MM.1S (cell line): ENCODE measurements around the gene TGFB1.
"Not testable (repeated sequence)": the region's sequence is repeated elsewhere in the genome, so short reads cannot be mapped to it uniquely, and the experiment has no call there.

Experiments used
- DNase-seq: peaks from one replicate; pipeline ENCODE4 v3.0.0-alpha.2; 2015
- H2AFZ ChIP-seq: fragments of 300-600 bp; sonication (generic); 2 replicates; pipeline ENCODE4 v1.6.0; 2016; ENCODE audit warnings: antibody characterized with exemption, low read length
- H3F3A ChIP-seq: fragments of 300-600 bp; sonication (generic); 2 replicates; pipeline ENCODE4 v1.6.1; 2016; ENCODE audit warnings: mild to moderate bottlenecking, antibody characterized with exemption, low read length, moderate library complexity, mixed read lengths; ENCODE audit not compliant: insufficient read depth
- H3K27ac ChIP-seq: fragments of 300-600 bp; sonication (generic); 2 replicates; pipeline ENCODE4 v1.5.1; 2016; ENCODE audit warnings: mild to moderate bottlenecking, low read length
- H3K27me3 ChIP-seq: fragments of 300-600 bp; sonication (generic); replicated peaks from 2 replicates; pipeline ENCODE4 v1.6.0; 2016; ENCODE audit warnings: low read length; ENCODE audit not compliant: insufficient read depth
- H3K36me3 ChIP-seq: fragments of 300-600 bp; sonication (generic); replicated peaks from 2 replicates; pipeline ENCODE4 v1.6.1; 2016; ENCODE audit warnings: mild to moderate bottlenecking, low read length, mixed read lengths; ENCODE audit not compliant: insufficient read depth
- H3K4me1 ChIP-seq: fragments of 300-600 bp; sonication (generic); 2 replicates; pipeline ENCODE4 v1.6.1; 2016; ENCODE audit warnings: low read length, mixed read lengths
- H3K4me2 ChIP-seq: fragments of 300-600 bp; sonication (generic); 2 replicates; pipeline ENCODE4 v1.6.0; 2016; ENCODE audit warnings: low read depth, low read length
- H3K4me3 ChIP-seq: fragments of 300-600 bp; sonication (generic); 2 replicates; pipeline ENCODE4 v1.5.1; 2016; ENCODE audit warnings: low read length, mixed read lengths
- H3K79me2 ChIP-seq: fragments of 300-600 bp; sonication (generic); 2 replicates; pipeline ENCODE4 v1.6.1; 2016; ENCODE audit warnings: mixed run types, low read length, mixed read lengths
- H3K9ac ChIP-seq: fragments of 300-600 bp; sonication (generic); 2 replicates; pipeline ENCODE4 v1.6.1; 2016; ENCODE audit warnings: low read length, mixed read lengths
- H3K9me2 ChIP-seq: fragments of 300-600 bp; sonication (generic); replicated peaks from 2 replicates; pipeline ENCODE4 v1.6.1; 2016; ENCODE audit warnings: mild to moderate bottlenecking, low read length, mixed read lengths; ENCODE audit not compliant: insufficient read depth
- H3K9me3 ChIP-seq: fragments of 300-600 bp; sonication (generic); replicated peaks from 2 replicates; pipeline ENCODE4 v1.6.1; 2016; ENCODE audit warnings: mild to moderate bottlenecking, low read length, mixed read lengths; ENCODE audit not compliant: insufficient read depth
- H4K20me1 ChIP-seq: fragments of 300-600 bp; sonication (generic); 2 replicates; pipeline ENCODE4 v1.6.1; 2016; ENCODE audit warnings: mild to moderate bottlenecking, low read length, moderate library complexity, mixed read lengths; ENCODE audit not compliant: insufficient read depth
- EZH2 ChIP-seq: fragments of 300-600 bp; sonication (generic); optimal IDR thresholded peaks from 2 replicates; pipeline ENCODE3; 2017; ENCODE audit warnings: low read depth, mild to moderate bottlenecking, antibody characterized with exemption, low read length, mixed read lengths
- EZH2phosphoT487 ChIP-seq: fragments of 300-600 bp; sonication (generic); IDR thresholded peaks from 2 replicates; pipeline ENCODE4 v1.6.1; 2018; ENCODE audit warnings: antibody characterized with exemption, low read length
- TF ChIP-seq, protein P1 (sequence below): fragments of 300-600 bp; sonication (generic); IDR thresholded peaks from 2 replicates; pipeline ENCODE4 v1.5.1; 2016; ENCODE audit warnings: antibody characterized with exemption, low read length, mixed read lengths

TGFB1 gene

DNA sequence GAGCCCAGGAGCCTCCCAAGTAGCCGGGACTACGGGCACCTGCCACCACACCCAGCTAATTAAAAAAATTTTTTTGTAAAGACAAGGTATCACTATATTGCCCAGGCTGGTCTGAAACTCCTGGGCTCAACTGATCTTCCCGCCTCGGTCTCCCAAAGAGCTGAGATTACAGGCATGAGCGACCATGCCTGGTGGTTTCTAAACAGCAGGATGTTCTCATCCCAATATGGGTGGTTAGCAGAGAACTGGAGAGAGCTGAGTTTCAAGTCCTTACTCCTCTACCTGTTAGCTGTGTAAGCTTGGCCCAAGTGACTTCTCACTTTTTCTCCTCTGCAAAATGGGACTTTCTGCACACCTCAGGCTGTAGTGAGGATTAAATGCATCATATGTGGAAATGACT, 30.6 kb upstream of the TGFB1 start:
- Histone ChIP-seq H3K79me2 (no peaks in the 10 kb centered on the region), H3F3A (no peaks in the 10 kb centered on the region), H3K9ac (no peak overlapping the region), H4K20me1 (no peaks in the 10 kb centered on the region), H2AFZ (no peak overlapping the region), H3K36me3 (no peaks in the 10 kb centered on the region), H3K9me3 (no peaks in the 10 kb centered on the region), H3K4me3 (no peak overlapping the region), H3K4me1 (no peaks in the 10 kb centered on the region), H3K27ac (no peak overlapping the region), H3K4me2 (no peak overlapping the region), H3K27me3 (no peaks in the 10 kb centered on the region), H3K9me2 (no peaks in the 10 kb centered on the region)
- no peak for TF ChIP-seq EZH2
- TF ChIP-seq, protein P1, sequence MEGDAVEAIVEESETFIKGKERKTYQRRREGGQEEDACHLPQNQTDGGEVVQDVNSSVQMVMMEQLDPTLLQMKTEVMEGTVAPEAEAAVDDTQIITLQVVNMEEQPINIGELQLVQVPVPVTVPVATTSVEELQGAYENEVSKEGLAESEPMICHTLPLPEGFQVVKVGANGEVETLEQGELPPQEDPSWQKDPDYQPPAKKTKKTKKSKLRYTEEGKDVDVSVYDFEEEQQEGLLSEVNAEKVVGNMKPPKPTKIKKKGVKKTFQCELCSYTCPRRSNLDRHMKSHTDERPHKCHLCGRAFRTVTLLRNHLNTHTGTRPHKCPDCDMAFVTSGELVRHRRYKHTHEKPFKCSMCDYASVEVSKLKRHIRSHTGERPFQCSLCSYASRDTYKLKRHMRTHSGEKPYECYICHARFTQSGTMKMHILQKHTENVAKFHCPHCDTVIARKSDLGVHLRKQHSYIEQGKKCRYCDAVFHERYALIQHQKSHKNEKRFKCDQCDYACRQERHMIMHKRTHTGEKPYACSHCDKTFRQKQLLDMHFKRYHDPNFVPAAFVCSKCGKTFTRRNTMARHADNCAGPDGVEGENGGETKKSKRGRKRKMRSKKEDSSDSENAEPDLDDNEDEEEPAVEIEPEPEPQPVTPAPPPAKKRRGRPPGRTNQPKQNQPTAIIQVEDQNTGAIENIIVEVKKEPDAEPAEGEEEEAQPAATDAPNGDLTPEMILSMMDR, result no peak
- no peak for TF ChIP-seq EZH2phosphoT487
- no peak for DNase-seq

DNA sequence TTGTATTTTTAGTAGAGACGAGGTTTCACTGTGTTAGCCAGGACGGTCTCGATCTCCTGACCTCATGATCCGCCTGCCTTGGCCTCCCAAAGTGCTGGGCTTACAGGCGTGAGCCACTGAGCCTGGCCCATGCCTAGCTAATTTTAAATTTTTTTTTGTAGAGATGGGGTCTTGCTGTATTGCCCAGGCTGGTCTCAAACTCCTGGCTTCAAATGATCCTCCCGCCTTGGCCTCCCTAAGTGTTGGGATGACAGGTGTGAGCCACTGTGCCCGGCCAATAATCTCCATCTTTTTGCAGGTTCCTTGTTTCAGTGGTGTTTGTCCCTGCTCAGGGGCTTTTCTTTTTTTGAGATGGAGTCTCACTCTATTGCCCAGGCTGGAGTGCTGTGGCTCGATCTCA, 27.8 kb upstream of the TGFB1 start:
- H3K4me2 ChIP-seq, H3K27ac ChIP-seq, H3K9me3 ChIP-seq, H3K9me2 ChIP-seq, H3F3A ChIP-seq, H3K4me3 ChIP-seq, H3K36me3 ChIP-seq, DNase-seq, H3K27me3 ChIP-seq, H3K79me2 ChIP-seq, H3K4me1 ChIP-seq, H3K9ac ChIP-seq, H4K20me1 ChIP-seq, H2AFZ ChIP-seq: not testable (repeated sequence)

DNA sequence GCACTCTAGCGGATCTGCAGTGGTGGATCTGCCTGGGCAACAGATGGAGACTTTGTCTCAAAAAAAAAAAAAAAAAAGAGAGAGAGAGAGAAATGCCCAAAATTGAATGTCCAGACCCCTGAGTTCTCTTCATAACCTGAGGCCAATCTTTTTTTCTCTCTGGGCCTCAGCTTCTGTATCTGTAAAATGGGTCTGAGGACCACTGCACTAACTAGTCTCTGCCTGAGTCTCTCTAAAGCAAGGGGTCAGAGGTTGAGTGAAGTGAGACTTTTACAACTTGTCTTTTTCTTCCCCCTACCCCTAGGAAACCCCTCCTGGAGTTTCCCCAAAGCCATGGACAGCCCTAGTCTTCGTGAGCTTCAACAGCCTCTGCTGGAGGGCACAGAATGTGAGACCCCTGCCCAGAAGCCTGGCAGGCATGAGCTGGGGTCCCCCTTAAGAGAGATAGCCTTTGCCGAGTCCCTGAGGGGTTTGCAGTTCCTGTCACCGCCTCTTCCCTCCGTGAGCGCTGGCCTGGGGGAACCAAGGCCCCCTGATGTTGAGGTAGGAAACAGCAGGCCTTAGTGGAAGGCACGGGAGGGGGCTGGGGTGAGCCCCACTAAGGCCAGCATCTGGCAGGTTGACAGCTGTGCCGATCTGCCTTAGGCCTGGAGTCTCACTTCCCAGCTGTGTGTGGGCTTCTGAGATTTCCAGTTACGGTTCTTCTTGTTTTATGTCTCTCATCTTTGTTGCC, 24.4 kb upstream of the TGFB1 start:
- Histone ChIP-seq H3K4me3 (no peak overlapping the region), H3K36me3 (no peaks in the 10 kb centered on the region)

DNA sequence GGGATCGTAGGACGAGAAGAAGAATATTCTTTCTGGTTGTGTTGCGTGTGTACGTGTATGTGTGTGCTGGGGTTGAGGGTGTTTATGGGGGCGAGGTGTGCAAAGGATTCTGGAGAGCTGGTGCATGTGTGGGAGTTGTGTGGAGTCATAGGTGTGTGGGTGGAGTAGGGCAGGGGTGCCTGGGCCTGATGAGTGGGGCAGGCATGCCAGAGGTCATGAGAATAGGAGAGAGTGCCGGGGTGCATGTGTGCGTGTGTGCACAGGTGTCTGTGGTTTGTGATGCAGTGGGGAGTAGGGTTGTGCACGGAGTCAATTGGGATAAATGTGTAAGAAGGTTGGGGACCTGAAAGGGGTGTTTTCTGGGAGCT, 23.3 kb upstream of the TGFB1 start:
- TF ChIP-seq EZH2 (no peak), EZH2phosphoT487 (no peak)
- TF ChIP-seq, protein P1, result no peak
- H3K36me3 ChIP-seq, result no peaks in the 10 kb centered on the region
- H3K4me2 ChIP-seq, result no peak overlapping the region
- no peaks in the 10 kb centered on the region for H3F3A ChIP-seq
- H3K27ac ChIP-seq, result no peak overlapping the region
- H3K4me3 ChIP-seq, result no peak overlapping the region
- H3K9ac ChIP-seq, result no peak overlapping the region
- H3K9me3 ChIP-seq, result no peaks in the 10 kb centered on the region
- H3K4me1 ChIP-seq, result no peaks in the 10 kb centered on the region
- no peak for DNase-seq
- H3K27me3 ChIP-seq, result no peaks in the 10 kb centered on the region
- H2AFZ ChIP-seq, result no peak overlapping the region
- no peaks in the 10 kb centered on the region for H3K79me2 ChIP-seq
- no peaks in the 10 kb centered on the region for H4K20me1 ChIP-seq
- H3K9me2 ChIP-seq, result no peaks in the 10 kb centered on the region

More for the DNA sequence above, 24.4 kb upstream of the TGFB1 start:
- TF ChIP-seq, protein P1, result no peak
- TF ChIP-seq EZH2phosphoT487 (no peak), EZH2 (no peak)
- Histone ChIP-seq H3K79me2 (no peaks in the 10 kb centered on the region), H3K27me3 (no peaks in the 10 kb centered on the region), H3K27ac (no peak overlapping the region), H3K9ac (no peak overlapping the region), H3K4me2 (no peak overlapping the region), H3K4me1 (no peaks in the 10 kb centered on the region), H3F3A (no peaks in the 10 kb centered on the region), H4K20me1 (no peaks in the 10 kb centered on the region), H3K9me2 (no peaks in the 10 kb centered on the region), H3K9me3 (no peaks in the 10 kb centered on the region), H2AFZ (no peak overlapping the region)
- no peak for DNase-seq
